GM11168 (cell line): Measurements from ENCODE around the gene PPRC1.

Source experiments
- in situ Hi-C: fragments of 300-500 bp; cut with MboI; formaldehyde crosslinking; loops from one replicate; pipeline ENCODE4 v1.12.0; 2022; ENCODE audit warnings: low sequenced_read_pairs; ENCODE audit not compliant: unreplicated experiment

PPRC1 gene

DNA sequence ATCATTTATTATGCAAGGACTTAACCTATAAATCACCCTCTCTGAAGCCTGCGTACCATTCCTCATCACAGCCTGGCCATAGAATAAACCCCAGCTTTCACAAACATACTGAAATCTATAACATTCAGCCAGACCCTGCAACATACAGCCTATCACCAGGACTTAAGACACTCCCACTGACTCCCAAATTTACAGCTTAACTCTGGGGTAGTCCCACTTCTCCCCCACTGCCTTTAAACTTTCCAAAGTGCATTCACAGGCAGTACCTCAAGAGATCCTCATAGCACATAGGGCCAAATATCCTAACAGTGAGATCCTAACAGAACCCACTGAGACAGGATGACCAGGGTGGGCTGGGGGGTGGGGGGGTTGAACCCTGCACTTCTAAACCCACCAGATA lies 16.2 kb upstream of the PPRC1 start:
- in situ Hi-C loops = no loop called here

- in situ Hi-C loops = no loop called here
Observed at GRCh38 chr10:102117391-102118159, 15.3 kb upstream of the PPRC1 start.

DNA sequence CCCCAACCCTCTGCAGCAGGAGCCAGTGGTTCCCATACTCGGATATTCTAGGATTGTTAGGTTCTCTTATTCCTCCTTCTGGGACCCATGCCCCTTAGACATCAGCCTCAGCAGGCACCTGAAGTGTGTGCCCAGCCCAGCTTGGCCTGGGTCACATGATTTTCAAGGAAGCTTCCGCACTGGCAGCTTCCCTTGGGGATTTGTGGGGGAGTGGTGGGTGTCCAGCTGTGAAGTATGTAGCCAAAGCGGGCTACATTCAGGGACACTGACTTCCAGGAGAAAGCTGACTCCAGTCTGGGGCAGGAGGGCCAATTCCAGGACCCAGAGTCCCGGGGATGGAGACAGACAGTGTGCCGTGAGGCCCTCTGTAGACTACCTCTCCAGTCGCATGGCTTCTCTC lies 14.0 kb upstream of the PPRC1 start:
- in situ Hi-C loops = no loop called here

GRCh38 chr10:102119417-102120141 lies 13.3 kb upstream of the PPRC1 start:
- in situ Hi-C loops = no loop called here

DNA sequence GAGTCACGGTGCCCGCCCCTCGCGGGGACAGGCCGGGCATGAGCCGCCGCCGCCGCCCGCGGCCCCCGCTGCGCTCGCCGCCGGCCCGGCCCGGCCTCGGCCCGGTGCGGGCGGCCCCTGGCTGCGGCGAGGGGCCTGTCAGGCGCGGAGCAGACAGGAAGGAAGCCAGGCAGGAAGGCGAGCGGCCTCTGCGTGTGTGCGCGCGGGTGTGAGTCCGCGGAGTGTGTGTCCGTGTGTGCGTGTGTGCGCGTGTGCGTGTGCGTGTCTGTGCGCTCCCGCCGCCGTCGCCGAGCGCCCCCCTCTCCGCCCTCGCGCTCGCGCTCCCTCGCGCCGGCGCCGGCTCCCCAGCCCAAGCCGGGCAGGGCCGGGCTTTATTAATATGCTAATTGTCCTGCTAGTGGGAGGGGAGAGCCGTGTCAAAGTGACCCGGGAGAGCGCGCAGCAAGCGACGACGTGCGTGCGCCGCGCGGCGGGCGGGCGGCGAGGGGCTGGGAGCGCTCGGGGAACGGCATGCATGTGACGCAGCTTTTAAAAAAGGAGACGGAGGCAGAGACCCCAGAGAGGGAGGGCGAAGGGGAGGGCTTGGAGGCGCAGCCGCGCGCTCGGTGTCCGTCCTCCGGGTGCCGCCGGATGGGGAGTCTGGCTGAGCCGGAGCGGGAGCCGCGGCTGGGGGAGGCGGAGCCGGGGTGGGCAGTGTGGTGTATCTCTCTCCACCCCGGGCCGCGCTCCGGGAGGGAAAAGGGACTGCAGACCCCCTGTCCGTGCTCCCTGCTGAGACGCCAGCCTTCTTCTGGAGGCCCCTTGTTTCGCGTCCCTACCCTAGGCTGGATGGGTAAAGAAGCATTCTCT lies 12.5 kb upstream of the PPRC1 start, which contains the start of gene LDB1:
Gene LDB1 (minus strand): TSS at position 227 of the 849 bp plus-strand sequence. CDS start 258 bp downstream, outside the sequence.
- in situ Hi-C loops = no loop called here

DNA sequence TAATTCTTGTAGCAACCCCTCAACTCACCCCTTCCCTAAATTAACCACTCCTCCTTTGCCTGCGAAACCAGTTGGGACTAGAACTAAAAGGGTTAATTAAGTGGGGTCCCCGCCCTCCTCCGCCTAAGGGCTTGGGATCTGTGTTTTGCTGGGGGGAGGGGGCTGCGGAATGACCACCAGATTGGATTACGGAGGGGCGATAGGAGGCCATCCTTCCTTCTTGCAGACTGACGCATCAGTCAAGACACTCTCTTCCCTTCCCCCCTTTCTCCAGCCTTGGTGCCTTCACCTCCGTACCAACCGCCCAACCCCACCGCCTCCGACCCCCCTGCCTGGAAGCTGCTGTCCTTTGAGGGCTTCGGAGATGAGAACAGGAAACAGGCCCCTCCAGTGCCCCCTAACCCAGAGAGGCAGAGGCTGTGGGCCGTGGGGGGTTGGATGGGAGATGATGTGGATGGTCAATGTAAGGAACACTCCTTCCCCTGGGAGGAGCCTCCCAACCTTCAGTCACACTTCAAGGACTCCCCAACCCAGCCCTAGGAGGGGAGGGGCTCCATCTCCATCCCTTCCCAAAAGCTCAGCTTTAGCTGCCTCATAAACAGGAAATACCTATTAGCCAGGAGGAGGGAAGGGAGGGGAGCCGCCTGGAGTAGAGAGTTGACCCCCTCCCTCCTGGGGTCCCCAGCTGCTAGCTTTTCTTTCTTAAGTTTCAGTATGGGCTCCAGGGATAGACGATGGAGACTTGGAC lies 11.7 kb upstream of the PPRC1 start:
- in situ Hi-C loops = no loop called here

DNA sequence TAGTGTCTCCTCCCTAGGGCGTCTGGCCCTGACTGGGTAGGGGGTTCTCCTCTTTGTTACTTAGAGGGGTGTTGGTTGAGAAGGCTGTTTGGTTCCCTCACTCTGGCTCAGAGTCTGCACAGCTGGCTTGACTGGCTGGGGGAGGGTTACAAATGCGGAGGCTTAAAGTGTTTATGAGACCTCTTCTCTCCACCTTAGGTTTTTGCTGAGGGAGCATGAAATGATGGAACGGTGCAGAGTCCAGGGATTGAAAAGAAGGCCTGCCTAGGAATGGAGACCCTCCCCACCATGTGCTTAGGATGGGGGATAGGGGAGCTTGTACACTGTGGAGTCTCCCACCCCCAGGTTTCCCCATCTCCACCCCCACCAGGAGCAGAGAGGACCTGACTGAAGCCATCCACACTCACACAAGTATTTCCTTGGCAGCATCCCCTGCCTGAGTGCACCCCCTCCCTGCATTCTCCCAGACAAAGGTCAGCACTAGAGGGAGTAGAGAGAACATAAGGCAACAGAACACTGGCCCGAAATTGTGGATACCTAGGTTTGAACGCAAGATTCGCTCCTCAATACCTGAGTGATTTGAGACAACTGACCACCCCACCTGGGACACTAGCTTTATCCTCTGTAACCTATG lies 11.0 kb upstream of the PPRC1 start:
- in situ Hi-C loops = no loop called here

DNA sequence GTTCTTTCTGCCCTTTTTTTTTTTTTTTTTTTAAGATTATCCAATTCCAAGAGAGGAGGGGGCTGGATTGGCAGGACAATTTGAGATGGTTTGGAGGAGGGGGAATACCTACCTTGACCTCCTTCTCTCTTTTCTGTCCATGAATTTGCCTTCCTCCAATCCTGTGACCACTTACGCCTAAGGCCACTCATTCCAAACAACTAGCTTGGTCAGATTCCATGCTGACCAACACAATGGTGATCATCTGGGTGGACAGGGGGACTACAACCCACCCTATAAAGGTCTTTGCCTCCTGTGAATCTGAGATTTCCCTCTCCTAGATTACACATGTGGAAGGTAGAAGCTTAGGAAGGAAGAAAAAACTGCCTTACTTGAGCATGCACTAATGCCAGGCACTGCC lies 10.4 kb upstream of the PPRC1 start:
- in situ Hi-C loops = no loop called here

DNA sequence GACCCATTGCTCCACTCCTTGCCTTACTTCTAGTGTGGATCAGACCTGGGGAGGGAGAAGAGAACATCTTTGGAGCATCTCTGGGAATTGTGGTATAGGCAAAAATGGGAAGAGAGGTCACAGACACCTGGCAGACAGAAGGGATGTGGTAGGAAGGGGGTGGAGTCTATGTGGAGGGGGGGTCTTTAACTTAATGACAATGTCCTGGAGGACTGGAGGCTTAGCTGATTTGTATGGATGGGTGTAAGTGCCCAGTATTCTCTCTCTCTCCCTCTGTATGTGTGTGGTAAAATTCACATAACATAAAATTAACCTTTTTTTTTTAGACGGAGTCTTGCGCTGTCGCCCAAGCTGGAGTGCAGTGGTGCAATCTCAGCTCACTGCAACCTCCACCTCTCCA lies 9.6 kb upstream of the PPRC1 start:
- in situ Hi-C loops = no loop called here

GRCh38 chr10:102131286-102132170 lies 1.3 kb upstream of the PPRC1 start:
- in situ Hi-C loops = no loop called here

DNA sequence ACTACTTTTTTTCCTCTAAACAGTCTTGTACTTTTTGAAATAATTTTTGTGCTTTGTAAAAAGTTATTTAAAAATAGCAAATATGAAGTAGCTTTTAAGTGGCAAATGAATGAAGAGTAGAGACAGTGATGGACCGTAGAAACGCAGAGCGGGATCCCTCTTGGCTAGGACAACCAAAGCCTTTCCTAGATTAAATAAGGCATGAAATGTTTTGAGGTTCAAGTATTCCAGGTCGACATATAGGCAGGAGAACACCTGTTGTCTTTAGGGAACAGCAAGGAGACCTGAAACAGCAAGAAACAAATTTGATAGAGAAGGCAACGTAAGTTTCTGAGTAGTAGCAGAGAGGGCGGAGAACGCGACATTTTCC lies 662 bp upstream of the PPRC1 start:
- in situ Hi-C loops = no loop called here

GRCh38 chr10:102133373-102134195 lies 744 bp downstream of the PPRC1 start:
- in situ Hi-C loops = no loop called here

DNA sequence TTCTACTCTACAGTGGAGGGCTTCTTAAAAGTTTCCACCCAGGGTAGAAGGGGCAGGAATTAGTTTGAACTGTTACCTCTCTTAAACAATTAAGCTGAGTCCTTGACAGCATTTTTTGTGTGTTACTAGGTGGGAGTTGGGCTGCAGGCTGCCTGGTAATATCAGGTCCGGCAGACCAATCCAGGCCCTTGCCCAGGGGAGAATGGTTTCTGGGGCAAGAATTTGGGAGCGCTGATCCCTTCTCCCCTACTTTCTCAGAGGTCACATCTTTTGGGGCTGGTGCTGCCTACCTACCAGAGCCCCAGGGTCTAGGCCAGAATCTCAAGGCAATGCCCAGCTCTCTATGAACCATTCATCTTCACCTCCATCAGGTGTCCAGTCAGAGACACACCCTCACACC lies 1.6 kb downstream of the PPRC1 start:
- in situ Hi-C loops = no loop called here

GRCh38 chr10:102135956-102136526 lies 3.2 kb downstream of the PPRC1 start:
- in situ Hi-C loops = no loop called here

DNA sequence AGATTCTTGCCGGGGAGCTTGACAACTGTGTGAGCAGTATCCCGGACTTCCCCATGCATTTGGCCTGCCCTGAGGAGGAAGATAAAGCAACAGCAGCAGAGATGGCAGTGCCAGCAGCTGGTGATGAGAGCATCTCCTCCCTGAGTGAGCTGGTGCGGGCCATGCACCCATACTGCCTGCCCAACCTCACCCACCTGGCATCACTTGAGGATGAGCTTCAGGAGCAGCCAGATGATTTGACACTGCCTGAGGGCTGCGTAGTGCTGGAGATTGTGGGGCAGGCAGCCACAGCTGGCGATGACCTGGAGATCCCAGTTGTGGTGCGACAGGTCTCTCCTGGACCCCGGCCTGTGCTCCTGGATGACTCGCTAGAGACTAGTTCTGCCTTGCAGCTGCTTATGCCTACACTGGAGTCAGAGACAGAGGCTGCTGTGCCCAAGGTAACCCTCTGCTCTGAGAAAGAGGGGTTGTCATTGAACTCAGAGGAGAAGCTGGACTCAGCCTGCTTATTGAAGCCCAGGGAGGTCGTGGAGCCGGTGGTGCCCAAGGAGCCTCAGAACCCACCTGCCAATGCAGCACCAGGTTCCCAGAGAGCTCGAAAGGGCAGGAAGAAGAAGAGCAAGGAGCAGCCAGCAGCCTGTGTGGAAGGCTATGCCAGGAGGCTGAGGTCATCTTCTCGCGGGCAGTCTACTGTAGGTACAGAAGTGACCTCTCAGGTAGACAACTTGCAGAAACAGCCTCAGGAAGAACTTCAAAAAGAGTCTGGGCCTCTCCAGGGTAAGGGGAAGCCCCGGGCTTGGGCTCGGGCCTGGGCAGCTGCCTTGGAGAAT lies 6.7 kb downstream of the PPRC1 start:
- in situ Hi-C loops = no loop called here

GRCh38 chr10:102140218-102140617 lies 7.4 kb downstream of the PPRC1 start:
- in situ Hi-C loops = no loop called here
